ENCODE data around the gene GTF2H4.
A peak's percentile ranks its signal among the peaks of the same experiment; 100 is the strongest.

Gene GTF2H4

GRCh38 chr6:30882759-30883684, 25.0 kb upstream of the GTF2H4 start:
- peak; percentile 44 for DNase-seq

- peak; percentile 32 for DNase-seq
Measured at GRCh38 chr6:30883685-30884520, 24.1 kb upstream of the GTF2H4 start, which contains the start of gene DDR1. Gene DDR1, plus strand, starts transcription at chr6:30884519. Its CDS starts 4,211 bp downstream, at chr6:30888730.

- DNase-seq: peak; percentile 33
Measured at GRCh38 chr6:30884521-30885480, 23.2 kb upstream of the GTF2H4 start.

- peak; percentile 43 for DNase-seq
Measured at GRCh38 chr6:30885481-30885998, 22.5 kb upstream of the GTF2H4 start.

GRCh38 chr6:30885999-30886896, 21.8 kb upstream of the GTF2H4 start:
- peak; percentile 67 for DNase-seq

GRCh38 chr6:30886897-30887255, 21.1 kb upstream of the GTF2H4 start:
- DNase-seq: no peak

- no peak for DNase-seq
Measured at GRCh38 chr6:30887901-30888815, 19.8 kb upstream of the GTF2H4 start.

- no peak for DNase-seq
Measured at GRCh38 chr6:30888816-30889495, 19.1 kb upstream of the GTF2H4 start.

GRCh38 chr6:30889496-30889885, 18.5 kb upstream of the GTF2H4 start:
- no peak for DNase-seq

GRCh38 chr6:30889921-30890645, 17.9 kb upstream of the GTF2H4 start:
- DNase-seq: no peak

- DNase-seq: no peak
Measured at GRCh38 chr6:30890646-30891449, 17.2 kb upstream of the GTF2H4 start.

GRCh38 chr6:30891450-30891723, 16.6 kb upstream of the GTF2H4 start:
- DNase-seq: no peak

- no peak for DNase-seq
Measured at GRCh38 chr6:30891816-30892538, 16.0 kb upstream of the GTF2H4 start.

- no peak for DNase-seq
Measured at GRCh38 chr6:30893001-30893591, 14.9 kb upstream of the GTF2H4 start.

- no peak for DNase-seq
Measured at GRCh38 chr6:30893666-30894065, 14.3 kb upstream of the GTF2H4 start.

- DNase-seq: no peak
Measured at GRCh38 chr6:30894381-30894780, 13.6 kb upstream of the GTF2H4 start.

GRCh38 chr6:30894935-30895334, 13.1 kb upstream of the GTF2H4 start:
- DNase-seq: no peak
